DOHH2 (cell line): ENCODE data around the gene CD302.

ENCODE experiments used
- EZH2phosphoT487 ChIP-seq: fragments of 200-600 bp; sonication (generic); IDR thresholded peaks from 2 replicates; pipeline ENCODE4 v1.6.1; 2017; ENCODE audit warnings: borderline replicate concordance, mild to moderate bottlenecking, antibody characterized with exemption, low read length, moderate library complexity, mixed read lengths
- TF ChIP-seq, protein P1 (sequence below): fragments of 200-600 bp; sonication (generic); IDR thresholded peaks from one replicate; pipeline ENCODE4 v1.5.1; 2014; ENCODE audit warnings: antibody characterized with exemption, mild to moderate bottlenecking, low read depth, low read length; ENCODE audit not compliant: poor library complexity, severe bottlenecking

DNA sequence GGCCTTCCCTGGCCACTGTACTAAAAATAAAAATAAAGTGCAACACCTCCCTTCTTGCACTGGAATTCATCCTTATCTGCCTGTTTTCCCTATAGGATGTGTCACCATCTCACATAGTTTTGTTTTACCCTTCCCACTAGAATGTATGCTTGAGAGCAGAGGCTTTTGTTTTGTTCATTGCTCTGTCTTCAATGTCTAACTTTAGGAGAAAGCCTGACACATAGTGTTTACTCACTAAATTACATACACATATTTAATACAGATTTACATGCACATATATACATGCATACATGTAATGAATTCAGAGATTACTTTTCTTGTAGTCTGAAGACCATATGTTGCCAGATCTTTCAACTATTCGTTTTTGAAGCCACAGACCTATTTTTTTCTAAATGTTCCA lies 23.0 kb downstream of the CD302 start:
- TF ChIP-seq, protein P1, sequence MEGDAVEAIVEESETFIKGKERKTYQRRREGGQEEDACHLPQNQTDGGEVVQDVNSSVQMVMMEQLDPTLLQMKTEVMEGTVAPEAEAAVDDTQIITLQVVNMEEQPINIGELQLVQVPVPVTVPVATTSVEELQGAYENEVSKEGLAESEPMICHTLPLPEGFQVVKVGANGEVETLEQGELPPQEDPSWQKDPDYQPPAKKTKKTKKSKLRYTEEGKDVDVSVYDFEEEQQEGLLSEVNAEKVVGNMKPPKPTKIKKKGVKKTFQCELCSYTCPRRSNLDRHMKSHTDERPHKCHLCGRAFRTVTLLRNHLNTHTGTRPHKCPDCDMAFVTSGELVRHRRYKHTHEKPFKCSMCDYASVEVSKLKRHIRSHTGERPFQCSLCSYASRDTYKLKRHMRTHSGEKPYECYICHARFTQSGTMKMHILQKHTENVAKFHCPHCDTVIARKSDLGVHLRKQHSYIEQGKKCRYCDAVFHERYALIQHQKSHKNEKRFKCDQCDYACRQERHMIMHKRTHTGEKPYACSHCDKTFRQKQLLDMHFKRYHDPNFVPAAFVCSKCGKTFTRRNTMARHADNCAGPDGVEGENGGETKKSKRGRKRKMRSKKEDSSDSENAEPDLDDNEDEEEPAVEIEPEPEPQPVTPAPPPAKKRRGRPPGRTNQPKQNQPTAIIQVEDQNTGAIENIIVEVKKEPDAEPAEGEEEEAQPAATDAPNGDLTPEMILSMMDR, result no peak
- TF ChIP-seq EZH2phosphoT487, result no peak
